HepG2 (cell line): ENCODE results near the gene SASH3. TPM values are rescaled to one million over a fixed set of nuclear protein-coding genes. Genes with fewer than 3 reads are reported as not detected.

Experiments
- TOPORS ChIP-seq: sonication (generic); formaldehyde crosslinking; IDR thresholded peaks from 2 replicates; pipeline ENCODE4 v1.8.0; 2023; ENCODE audit warnings: mild to moderate bottlenecking, missing genetic modification reagents
- ZNF644 ChIP-seq: IDR thresholded peaks from 2 replicates; pipeline ENCODE4 v1.6.1; 2016; ENCODE audit warnings: low read depth
- ZSCAN9 ChIP-seq: IDR thresholded peaks from 2 replicates; pipeline ENCODE4 v1.6.1; 2016; ENCODE audit warnings: borderline replicate concordance
- polyA plus RNA-seq, 8 experiments: library from polyadenylated mRNA; depleted of rRNA in 3 of 8; stranded (reverse) in 7 of 8; unstranded in 1 of 8; fragments of >200 nt; fragmentation: Illumina TruSeq in 4 of 8; extraction: Trizol in 4 of 8; gene quantifications; 2 replicates each; pipeline versions ENCODE4 v1.2.1 to v1.2.3, GENCODE V29; 2011 to 2016; ENCODE audit warnings: low read depth in 4 of 8, missing spikeins in 1 of 8, mixed read lengths in 1 of 8; ENCODE audit not compliant: insufficient read depth in 1 of 8
- total RNA-seq, 5 experiments: library from RNA; depleted of rRNA; stranded (reverse); fragments of >200 nt; fragmentation: Illumina TruSeq; extraction: Trizol; gene quantifications; 2 replicates each; pipeline ENCODE4 v1.2.3, GENCODE V29; 2016; ENCODE audit warnings: low read depth in 1 of 5
- TF ChIP-seq, protein P1 (sequence below): sonication (generic); formaldehyde crosslinking; conservative IDR thresholded peaks from 2 replicates; pipeline ENCODE4 v1.4.0; 2020; ENCODE audit warnings: missing genetic modification reagents
- TF ChIP-seq, protein P2 (sequence below): sonication (generic); formaldehyde crosslinking; IDR thresholded peaks from 2 replicates; pipeline ENCODE4 v1.4.0; 2020; ENCODE audit warnings: missing genetic modification reagents
- TF ChIP-seq, protein P3 (sequence below): sonication (generic); formaldehyde crosslinking; IDR thresholded peaks from 2 replicates; pipeline ENCODE4 v1.4.0; 2020; ENCODE audit warnings: low read depth, missing genetic modification reagents

The SASH3 gene
- total and polyA plus RNA-seq, 2 of the 13 experiments (the other 11 are each of a cell fraction or from before 2014, with no cell fraction given), result 0.08 TPM; not detected in 1

DNA sequence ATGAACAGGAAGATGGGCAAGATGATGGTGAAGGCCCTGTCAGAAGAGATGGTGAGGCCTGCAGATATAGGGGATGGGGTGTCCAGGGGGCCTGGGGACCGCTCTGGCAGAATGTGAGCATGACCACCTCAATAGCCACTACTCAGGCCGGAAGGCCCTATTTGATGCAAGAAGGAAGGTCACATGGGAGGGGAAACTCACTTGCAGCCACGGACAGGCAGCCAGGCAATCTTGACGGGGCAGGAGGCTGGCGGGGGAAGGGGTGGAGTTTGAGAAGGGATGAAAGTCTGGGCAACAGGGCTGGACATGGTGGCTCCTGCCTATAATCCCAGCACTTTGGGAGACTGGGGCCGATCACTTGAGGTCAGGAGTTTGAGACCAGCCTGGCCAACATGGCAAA lies 8.8 kb downstream of the SASH3 start (continued):
- TF ChIP-seq, protein P1, sequence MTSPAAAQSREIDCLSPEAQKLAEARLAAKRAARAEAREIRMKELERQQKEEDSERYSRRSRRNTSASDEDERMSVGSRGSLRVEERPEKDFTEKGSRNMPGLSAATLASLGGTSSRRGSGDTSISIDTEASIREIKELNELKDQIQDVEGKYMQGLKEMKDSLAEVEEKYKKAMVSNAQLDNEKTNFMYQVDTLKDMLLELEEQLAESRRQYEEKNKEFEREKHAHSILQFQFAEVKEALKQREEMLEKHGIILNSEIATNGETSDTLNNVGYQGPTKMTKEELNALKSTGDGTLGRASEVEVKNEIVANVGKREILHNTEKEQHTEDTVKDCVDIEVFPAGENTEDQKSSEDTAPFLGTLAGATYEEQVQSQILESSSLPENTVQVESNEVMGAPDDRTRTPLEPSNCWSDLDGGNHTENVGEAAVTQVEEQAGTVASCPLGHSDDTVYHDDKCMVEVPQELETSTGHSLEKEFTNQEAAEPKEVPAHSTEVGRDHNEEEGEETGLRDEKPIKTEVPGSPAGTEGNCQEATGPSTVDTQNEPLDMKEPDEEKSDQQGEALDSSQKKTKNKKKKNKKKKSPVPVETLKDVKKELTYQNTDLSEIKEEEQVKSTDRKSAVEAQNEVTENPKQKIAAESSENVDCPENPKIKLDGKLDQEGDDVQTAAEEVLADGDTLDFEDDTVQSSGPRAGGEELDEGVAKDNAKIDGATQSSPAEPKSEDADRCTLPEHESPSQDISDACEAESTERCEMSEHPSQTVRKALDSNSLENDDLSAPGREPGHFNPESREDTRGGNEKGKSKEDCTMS (CRISPR knock-in tag), result no peak
- TF ChIP-seq ZSCAN9 (CRISPR knock-in tag), result no peak
- no peak for TF ChIP-seq ZNF644
- TF ChIP-seq TOPORS, result no peak
- TF ChIP-seq, protein P2, sequence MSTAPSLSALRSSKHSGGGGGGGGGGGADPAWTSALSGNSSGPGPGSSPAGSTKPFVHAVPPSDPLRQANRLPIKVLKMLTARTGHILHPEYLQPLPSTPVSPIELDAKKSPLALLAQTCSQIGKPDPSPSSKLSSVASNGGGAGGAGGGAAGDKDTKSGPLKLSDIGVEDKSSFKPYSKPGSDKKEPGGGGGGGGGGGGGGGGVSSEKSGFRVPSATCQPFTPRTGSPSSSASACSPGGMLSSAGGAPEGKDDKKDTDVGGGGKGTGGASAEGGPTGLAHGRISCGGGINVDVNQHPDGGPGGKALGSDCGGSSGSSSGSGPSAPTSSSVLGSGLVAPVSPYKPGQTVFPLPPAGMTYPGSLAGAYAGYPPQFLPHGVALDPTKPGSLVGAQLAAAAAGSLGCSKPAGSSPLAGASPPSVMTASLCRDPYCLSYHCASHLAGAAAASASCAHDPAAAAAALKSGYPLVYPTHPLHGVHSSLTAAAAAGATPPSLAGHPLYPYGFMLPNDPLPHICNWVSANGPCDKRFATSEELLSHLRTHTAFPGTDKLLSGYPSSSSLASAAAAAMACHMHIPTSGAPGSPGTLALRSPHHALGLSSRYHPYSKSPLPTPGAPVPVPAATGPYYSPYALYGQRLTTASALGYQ (CRISPR knock-in tag), result no peak
- TF ChIP-seq, protein P3, sequence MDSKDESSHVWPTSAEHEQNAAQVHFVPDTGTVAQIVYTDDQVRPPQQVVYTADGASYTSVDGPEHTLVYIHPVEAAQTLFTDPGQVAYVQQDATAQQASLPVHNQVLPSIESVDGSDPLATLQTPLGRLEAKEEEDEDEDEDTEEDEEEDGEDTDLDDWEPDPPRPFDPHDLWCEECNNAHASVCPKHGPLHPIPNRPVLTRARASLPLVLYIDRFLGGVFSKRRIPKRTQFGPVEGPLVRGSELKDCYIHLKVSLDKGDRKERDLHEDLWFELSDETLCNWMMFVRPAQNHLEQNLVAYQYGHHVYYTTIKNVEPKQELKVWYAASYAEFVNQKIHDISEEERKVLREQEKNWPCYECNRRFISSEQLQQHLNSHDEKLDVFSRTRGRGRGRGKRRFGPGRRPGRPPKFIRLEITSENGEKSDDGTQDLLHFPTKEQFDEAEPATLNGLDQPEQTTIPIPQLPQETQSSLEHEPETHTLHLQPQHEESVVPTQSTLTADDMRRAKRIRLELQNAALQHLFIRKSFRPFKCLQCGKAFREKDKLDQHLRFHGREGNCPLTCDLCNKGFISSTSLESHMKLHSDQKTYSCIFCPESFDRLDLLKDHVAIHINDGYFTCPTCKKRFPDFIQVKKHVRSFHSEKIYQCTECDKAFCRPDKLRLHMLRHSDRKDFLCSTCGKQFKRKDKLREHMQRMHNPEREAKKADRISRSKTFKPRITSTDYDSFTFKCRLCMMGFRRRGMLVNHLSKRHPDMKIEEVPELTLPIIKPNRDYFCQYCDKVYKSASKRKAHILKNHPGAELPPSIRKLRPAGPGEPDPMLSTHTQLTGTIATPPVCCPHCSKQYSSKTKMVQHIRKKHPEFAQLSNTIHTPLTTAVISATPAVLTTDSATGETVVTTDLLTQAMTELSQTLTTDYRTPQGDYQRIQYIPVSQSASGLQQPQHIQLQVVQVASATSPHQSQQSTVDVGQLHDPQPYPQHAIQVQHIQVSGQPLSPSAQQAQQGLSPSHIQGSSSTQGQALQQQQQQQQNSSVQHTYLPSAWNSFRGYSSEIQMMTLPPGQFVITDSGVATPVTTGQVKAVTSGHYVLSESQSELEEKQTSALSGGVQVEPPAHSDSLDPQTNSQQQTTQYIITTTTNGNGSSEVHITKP (CRISPR knock-in tag), result no peak
